ENCODE measurements around the gene TMEM169. TPM values are rescaled to one million over a fixed set of nuclear protein-coding genes. Genes with fewer than 3 reads are reported as not detected.

The TMEM169 gene
- polyA plus RNA-seq, 2 of the 4 experiments (the other 2 are of a cell fraction): 0.54 to 0.81 TPM

GRCh38 chr2:216039918-216040317, 41.8 kb upstream of the TMEM169 start:
- Histone ChIP-seq H3K4me3 (no peak overlapping the region), H3K4me2 (no peak overlapping the region), H3K27ac (no peak overlapping the region), H3K4me1 (no peaks in the 10 kb centered on the region), H3K9me3 (no peaks in the 10 kb centered on the region)
- TF ChIP-seq, protein P1, sequence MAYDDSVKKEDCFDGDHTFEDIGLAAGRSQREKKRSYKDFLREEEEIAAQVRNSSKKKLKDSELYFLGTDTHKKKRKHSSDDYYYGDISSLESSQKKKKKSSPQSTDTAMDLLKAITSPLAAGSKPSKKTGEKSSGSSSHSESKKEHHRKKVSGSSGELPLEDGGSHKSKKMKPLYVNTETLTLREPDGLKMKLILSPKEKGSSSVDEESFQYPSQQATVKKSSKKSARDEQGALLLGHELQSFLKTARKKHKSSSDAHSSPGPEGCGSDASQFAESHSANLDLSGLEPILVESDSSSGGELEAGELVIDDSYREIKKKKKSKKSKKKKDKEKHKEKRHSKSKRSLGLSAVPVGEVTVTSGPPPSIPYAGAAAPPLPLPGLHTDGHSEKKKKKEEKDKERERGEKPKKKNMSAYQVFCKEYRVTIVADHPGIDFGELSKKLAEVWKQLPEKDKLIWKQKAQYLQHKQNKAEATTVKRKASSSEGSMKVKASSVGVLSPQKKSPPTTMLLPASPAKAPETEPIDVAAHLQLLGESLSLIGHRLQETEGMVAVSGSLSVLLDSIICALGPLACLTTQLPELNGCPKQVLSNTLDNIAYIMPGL (CRISPR knock-in tag; IDR thresholded peaks at IDR 0.05; ENCODE audit: borderline replicate concordance): no peak
- TF ChIP-seq E2F6 (IDR thresholded peaks at IDR 0.05; ENCODE audit: borderline replicate concordance, low read depth) (no peak), HOXA7 (CRISPR knock-in tag; IDR thresholded peaks at IDR 0.05) (no peak), GATA3 (IDR thresholded peaks at IDR 0.05; ENCODE audit: borderline replicate concordance) (no peak), BHLHE40 (IDR thresholded peaks at IDR 0.05; ENCODE audit: low read depth, low read length) (no peak), JUNB (IDR thresholded peaks at IDR 0.05) (no peak), MYC (IDR thresholded peaks at IDR 0.05; ENCODE audit: borderline replicate concordance, low read length) (no peak), HDAC2 (IDR thresholded peaks at IDR 0.05) (no peak), KDM5A (IDR thresholded peaks at IDR 0.05) (no peak), CBX2 (IDR thresholded peaks at IDR 0.05; ENCODE audit: borderline replicate concordance, low read depth) (no peak), EP300 (IDR thresholded peaks at IDR 0.05) (no peak), TFCP2L1 (CRISPR knock-in tag; IDR thresholded peaks at IDR 0.05) (no peak), FOXS1 (CRISPR knock-in tag; IDR thresholded peaks at IDR 0.05) (no peak)
- TF ChIP-seq, protein P2, sequence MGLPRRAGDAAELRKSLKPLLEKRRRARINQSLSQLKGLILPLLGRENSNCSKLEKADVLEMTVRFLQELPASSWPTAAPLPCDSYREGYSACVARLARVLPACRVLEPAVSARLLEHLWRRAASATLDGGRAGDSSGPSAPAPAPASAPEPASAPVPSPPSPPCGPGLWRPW (IDR thresholded peaks at IDR 0.05): no peak
- ATAC-seq (no peak), DNase-seq (ENCODE audit: low read depth in 1 of 2, low spot score in 1 of 2) (no peak), FAIRE-seq (no peak)
- ChIA-PET CTCF (interaction anchor here (1.1 kb wide), 1 partner anchor 17 kb away, joined by 3 read pairs; no protein-coding TSS in a partner anchor), POLR2A (no interaction called here)
- 87% methylated on average over 3 of the region's 3 CpGs for WGBS (ENCODE audit: missing lambda C conversion rate)

- ChIA-PET CTCF (interaction anchor here (1.0 kb wide), 1 partner anchor 625 kb away, joined by 4 read pairs; no protein-coding TSS in a partner anchor), POLR2A (no interaction called here)
- Histone ChIP-seq H3K9me3 (no peaks in the 10 kb centered on the region), H3K27ac (no peak overlapping the region), H3K4me3 (no peak overlapping the region), H3K4me1 (no peaks in the 10 kb centered on the region), H3K4me2 (no peak overlapping the region)
- no peak for ATAC-seq
- TF ChIP-seq TP53 (CRISPR knock-in tag; IDR thresholded peaks at IDR 0.05) (no peak), KDM5A (IDR thresholded peaks at IDR 0.05) (no peak), REST (IDR thresholded peaks at IDR 0.05) (no peak), CEBPB (IDR thresholded peaks at IDR 0.05) (no peak), NR3C1 (IDR thresholded peaks at IDR 0.05) (no peak), EHF (CRISPR knock-in tag; IDR thresholded peaks at IDR 0.05) (no peak), JUNB (IDR thresholded peaks at IDR 0.05) (no peak), BCL3 (IDR thresholded peaks at IDR 0.05) (no peak), ZFP36 (IDR thresholded peaks at IDR 0.05; ENCODE audit: borderline replicate concordance, partially characterized antibody) (no peak), E2F6 (IDR thresholded peaks at IDR 0.05; ENCODE audit: borderline replicate concordance, low read depth) (no peak), ZNF302 (CRISPR knock-in tag; IDR thresholded peaks at IDR 0.05) (no peak), PBX3 (IDR thresholded peaks at IDR 0.05) (no peak), KDM1A (IDR thresholded peaks at IDR 0.05; ENCODE audit: low read depth) (no peak), ZSCAN20 (CRISPR knock-in tag; IDR thresholded peaks at IDR 0.05) (no peak), SREBF2 (IDR thresholded peaks at IDR 0.05) (no peak)
- TF ChIP-seq, protein P3, sequence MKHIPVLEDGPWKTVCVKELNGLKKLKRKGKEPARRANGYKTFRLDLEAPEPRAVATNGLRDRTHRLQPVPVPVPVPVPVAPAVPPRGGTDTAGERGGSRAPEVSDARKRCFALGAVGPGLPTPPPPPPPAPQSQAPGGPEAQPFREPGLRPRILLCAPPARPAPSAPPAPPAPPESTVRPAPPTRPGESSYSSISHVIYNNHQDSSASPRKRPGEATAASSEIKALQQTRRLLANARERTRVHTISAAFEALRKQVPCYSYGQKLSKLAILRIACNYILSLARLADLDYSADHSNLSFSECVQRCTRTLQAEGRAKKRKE (CRISPR knock-in tag; IDR thresholded peaks at IDR 0.05; ENCODE audit: low read depth): no peak
- DNase-seq (ENCODE audit: low read depth in 1 of 2, low spot score in 1 of 2): no peak
- WGBS (ENCODE audit: missing lambda C conversion rate): 91% methylated on average over 2 of the region's 2 CpGs
- no peak for FAIRE-seq
These were observed 40.3 kb upstream of the TMEM169 start for GRCh38 chr2:216041438-216041837.
